Measurements from ENCODE around the gene PPFIA1.

The PPFIA1 gene

GRCh38 chr11:70299636-70300035 lies 29.1 kb downstream of the PPFIA1 start:
- DNase-seq (ENCODE audit: low spot score), result no peak
- TF ChIP-seq CTCF (IDR thresholded peaks at IDR 0.05; ENCODE audit: borderline replicate concordance, control extremely low read depth, extremely low read depth, insufficient read depth, missing control alignments), result no peak
- in situ Hi-C loops (cut with MboI; ENCODE audit: low sequenced_read_pairs, unreplicated experiment), result no loop called here

GRCh38 chr11:70301191-70301590 lies 30.7 kb downstream of the PPFIA1 start:
- DNase-seq (ENCODE audit: low spot score), result no peak
- no peak for TF ChIP-seq CTCF (IDR thresholded peaks at IDR 0.05; ENCODE audit: borderline replicate concordance, control extremely low read depth, extremely low read depth, insufficient read depth, missing control alignments)
- in situ Hi-C loops (cut with MboI; ENCODE audit: low sequenced_read_pairs, unreplicated experiment), result no loop called here

GRCh38 chr11:70301721-70302418 lies 31.4 kb downstream of the PPFIA1 start:
- no peak for TF ChIP-seq CTCF (IDR thresholded peaks at IDR 0.05; ENCODE audit: borderline replicate concordance, control extremely low read depth, extremely low read depth, insufficient read depth, missing control alignments)
- DNase-seq (ENCODE audit: low spot score), result no peak
- in situ Hi-C loops (cut with MboI; ENCODE audit: low sequenced_read_pairs, unreplicated experiment), result no loop called here

GRCh38 chr11:70302419-70302752 lies 31.9 kb downstream of the PPFIA1 start:
- in situ Hi-C loops (cut with MboI; ENCODE audit: low sequenced_read_pairs, unreplicated experiment), result no loop called here
- no peak for DNase-seq (ENCODE audit: low spot score)
- no peak for TF ChIP-seq CTCF (IDR thresholded peaks at IDR 0.05; ENCODE audit: borderline replicate concordance, control extremely low read depth, extremely low read depth, insufficient read depth, missing control alignments)

- DNase-seq (ENCODE audit: low spot score), result no peak
- in situ Hi-C loops (cut with MboI; ENCODE audit: low sequenced_read_pairs, unreplicated experiment), result no loop called here
- TF ChIP-seq CTCF (IDR thresholded peaks at IDR 0.05; ENCODE audit: borderline replicate concordance, control extremely low read depth, extremely low read depth, insufficient read depth, missing control alignments), result no peak
These were observed 32.6 kb downstream of the PPFIA1 start for GRCh38 chr11:70303070-70303469.

- no peak for DNase-seq (ENCODE audit: low spot score)
- no peak for TF ChIP-seq CTCF (IDR thresholded peaks at IDR 0.05; ENCODE audit: borderline replicate concordance, control extremely low read depth, extremely low read depth, insufficient read depth, missing control alignments)
- in situ Hi-C loops (cut with MboI; ENCODE audit: low sequenced_read_pairs, unreplicated experiment), result no loop called here
These were observed 33.7 kb downstream of the PPFIA1 start for GRCh38 chr11:70304208-70304603.
